Measurements from ENCODE around the gene ZDHHC9.

GRCh38 chrX:129836827-129837226 lies 6.9 kb downstream of the ZDHHC9 start:
- TF ChIP-seq CTCF (IDR thresholded peaks at IDR 0.05; ENCODE audit: insufficient read depth, low read length, poor library complexity, severe bottlenecking) (no peak), EZH2phosphoT487 (conservative IDR thresholded peaks at IDR 0.05; ENCODE audit: low read length) (no peak)
